ENCODE data around the gene OPN4.

OPN4 gene

DNA sequence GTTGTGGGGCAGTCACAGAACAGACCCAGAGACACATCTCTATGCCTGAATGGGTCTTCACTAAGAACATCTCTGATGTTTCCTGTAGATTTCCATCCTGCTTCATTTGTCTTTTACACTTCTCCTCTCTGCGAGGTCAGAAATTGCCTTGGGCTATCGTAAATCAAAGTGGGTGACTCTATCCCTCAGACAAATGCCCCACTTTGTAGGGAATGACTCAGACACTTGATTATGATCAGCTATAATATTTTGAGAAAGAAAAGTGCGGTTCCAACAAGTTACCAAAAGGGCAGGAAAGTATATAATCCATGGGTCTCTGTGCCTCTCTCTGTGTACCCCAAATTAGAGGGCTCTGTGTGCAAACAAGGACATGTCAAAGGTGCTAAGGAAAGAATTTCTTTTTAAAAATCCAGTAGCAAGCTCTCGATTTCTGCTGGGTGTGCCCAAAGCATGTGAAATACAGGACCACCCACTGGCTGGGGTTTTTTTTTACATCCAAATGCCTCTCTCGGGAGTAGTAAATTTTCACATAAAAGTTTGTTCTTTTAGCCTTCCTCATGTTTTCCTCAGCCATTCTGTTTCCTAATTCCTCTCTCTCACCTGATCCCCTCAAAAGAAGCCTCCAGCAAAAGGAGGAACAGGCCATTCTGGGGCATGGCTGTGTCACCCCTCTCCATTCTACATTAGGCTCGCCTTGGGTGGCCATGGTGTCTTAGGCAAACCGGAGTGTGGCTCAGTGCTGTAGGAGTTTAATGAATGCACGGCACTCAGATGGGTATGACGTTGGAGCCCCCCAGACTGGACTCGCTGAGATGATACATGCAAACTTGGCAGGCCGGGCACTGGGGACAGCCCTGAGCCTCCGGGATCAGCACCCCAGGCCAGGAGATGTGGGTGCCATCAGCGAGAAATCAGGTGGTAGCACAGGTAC, 6.3 kb upstream of the OPN4 start:
- DNase-seq (ENCODE audit: low spot score) = no peak

DNA sequence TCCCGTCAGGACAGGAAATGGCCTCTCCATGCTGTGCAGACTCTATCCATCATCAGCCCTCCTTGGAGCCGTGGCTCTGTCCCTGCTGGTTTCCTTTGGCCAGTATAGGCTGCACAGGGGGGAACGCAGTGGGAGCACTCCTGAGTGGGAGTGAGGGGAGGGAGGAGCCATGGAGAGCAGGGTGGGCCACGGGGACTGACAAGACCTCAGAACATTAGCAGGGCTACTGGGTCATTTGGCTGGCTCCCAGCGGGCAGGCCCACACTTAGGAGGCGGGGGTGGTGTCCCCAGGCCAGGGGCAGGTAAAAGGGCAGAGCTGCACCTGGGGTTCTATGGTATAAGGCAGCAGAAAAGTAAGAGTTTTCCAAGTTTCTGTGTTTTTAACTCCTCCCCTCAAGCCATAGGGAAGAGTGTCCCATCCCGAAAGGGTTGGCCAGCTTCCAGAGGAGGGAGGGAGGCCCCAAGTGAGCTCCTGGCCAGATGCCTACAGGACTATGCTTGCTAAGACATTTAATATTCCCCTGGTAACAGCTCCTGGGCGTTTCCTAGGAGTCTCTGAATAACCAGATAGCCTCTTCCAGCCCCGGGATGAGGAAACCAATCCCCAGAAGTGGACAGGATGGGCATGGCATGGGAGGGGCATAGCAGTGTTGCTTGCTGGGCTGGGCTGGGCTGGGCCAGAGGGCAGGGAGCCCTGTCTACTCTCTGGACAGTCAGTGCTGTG, 5.5 kb upstream of the OPN4 start:
- DNase-seq (ENCODE audit: low spot score) = no peak

DNA sequence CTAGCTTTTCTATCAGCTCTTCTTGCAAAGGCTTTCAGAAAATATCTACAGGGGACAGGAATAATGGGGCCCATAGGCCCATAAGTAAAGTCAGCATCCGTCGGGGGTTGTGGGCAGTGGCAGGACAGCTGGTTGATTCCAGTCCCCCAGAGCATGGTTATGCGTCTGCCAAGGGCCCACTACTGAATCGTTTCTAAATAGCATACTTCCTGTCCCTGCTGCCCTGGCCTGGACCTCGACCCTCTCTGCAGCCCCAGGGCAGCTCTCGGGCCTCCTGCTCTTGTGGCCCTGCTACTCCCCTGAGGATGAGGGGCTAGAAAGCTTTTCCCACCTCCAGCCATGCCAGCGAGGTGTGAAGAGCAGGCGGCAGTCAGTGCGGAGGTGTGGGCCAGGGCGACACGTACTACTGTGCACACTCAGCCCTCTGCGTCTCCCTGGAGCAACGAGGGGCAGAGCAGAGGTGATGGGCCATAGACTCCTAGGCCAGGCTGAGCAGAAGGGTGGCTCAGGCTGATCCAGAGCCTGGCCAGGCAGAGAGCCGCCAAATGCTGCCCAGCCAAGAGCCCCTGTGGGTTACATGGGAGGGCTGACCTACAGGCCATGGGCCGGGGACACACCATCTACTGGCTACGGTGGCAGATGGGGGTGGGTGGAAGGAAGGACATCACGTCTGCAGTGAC, 4.7 kb upstream of the OPN4 start:
- DNase-seq (ENCODE audit: low spot score) = no peak

DNA sequence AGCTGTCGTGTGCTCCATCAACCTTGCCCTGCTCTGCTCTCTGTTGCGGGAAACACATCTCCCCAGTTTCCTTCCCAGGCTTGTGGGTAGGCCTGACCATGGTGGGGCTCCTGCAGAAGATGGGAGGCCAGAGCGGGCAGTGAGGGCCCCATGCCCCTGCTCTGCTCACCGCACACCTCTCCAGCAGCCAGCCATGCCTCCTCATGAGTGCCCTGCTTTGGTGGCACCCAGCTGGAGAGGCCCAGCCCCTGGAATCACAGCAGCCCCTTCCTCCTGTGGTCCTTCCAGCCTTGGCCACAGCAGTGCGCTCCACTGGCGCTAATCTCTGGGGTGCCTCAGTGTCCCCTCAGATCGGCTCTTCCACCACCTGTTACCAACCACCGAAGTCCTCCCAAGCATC, 4.2 kb upstream of the OPN4 start:
- no peak for DNase-seq (ENCODE audit: low spot score)

DNA sequence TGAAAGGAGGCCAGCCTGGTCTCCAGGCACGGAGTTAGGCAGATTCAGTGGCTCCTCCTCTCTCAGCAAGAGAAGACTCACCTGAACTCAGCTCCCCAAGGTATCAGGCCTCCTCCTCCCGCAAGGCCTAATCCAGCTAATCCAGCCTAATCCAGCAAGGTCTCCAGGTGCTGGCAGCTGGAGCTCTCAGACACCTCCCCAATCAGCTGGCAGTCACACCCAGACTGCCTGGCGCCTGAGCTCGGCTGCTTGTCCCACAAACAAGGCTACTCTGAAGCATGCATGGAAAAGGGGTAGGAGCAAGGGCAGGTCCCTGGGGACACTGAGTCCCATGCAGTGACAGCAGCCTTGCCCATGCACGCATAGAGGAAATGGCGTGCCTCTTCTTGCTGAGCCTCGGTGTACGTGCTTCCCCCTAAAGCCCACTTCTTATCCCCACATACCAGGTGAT, 3.3 kb upstream of the OPN4 start:
- DNase-seq (ENCODE audit: low spot score) = no peak

DNA sequence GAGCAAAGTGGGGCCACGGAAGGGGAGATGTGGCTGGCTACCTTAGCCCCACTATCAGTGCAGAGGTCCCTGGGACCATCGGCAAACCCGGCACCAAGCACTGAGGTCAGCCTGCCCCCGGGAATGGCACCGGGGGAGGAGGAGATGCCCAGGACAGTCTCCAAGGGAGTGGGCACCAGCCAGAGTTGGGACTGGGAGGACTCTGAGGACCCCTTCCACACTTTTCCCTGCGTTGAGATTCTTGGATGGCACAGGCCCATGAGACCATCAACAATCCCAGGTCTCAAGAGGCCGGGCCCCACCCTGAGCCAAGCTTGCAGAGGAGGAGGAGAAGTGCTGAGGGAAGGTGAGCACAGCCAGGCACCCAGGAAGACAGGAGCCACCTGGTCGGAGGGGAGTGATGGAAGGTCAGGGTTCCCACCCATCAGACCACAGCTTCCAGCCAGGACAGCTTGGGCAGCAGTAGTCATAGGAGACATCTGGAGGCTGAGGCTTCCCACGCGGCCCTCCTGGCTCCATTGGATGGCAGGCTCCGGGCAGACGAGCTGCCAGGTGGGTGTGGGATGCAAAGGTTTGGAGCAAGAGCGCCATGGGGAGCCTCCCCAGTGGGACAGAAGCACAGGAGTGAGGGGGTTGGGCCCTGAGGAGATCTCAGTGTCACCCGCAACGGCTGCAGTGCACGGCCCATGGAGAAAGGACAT, 2.6 kb upstream of the OPN4 start:
- no peak for DNase-seq (ENCODE audit: low spot score)

DNA sequence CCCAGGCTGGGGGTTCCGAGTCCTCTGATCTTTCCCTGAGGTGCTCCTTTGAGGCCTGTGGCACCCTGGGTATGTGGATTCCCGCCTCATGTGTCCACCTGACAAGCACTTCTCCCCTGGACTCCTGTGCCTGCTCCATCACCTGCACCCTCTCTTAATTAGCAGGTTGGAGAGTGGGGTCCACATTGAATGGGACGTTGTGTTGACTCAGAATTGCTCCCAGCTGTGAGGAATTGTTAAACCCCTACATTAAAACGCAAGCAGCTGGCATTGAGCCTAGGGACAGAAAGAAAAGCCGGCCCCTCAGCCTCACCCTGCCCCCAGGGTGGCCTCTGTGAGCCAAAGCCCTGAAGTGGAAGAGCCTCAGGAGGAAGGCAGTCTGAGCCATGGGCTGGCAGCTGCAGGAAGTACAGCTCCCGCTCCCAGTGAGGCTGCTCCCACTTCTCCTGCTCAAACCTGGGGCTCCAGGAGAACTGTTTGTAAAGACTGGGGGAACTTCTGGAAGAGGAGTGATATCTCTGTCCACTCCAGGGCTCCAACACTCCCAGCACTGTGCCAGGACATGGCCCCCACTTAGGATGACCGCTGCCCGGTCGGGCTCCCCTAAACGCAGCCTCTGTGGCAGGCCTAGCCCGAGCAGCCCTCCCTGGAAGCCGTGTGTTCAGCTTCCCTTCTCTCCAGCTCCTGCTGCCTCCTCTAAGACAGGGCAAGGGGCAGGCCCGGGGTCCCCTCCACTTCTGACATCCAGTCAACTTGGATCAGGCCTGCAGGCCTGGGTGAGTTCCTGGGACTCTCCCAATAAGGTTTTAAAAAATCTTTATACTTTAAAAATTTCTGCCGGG, 1.8 kb upstream of the OPN4 start:
- DNase-seq (ENCODE audit: low spot score) = no peak

DNA sequence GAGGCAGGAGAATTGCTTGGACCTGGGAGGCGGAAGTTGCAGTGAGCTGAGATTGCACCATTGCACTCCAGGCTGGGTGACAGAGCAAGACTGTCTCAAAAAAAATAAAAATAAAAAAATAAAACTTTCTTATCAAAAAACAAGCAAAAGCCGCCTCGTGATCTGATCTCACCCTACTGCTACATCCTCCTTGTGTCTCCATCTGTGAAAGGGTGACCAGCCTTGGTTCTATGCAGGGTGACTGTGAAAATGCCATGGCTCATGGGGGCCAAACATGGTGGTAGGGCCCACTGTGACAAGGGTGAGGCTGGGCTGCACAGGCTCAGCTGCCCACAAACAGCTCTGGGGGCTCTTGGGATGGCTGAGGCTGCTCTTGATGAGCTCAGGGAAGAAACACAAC, 968 bp upstream of the OPN4 start:
- no peak for DNase-seq (ENCODE audit: low spot score)

DNA sequence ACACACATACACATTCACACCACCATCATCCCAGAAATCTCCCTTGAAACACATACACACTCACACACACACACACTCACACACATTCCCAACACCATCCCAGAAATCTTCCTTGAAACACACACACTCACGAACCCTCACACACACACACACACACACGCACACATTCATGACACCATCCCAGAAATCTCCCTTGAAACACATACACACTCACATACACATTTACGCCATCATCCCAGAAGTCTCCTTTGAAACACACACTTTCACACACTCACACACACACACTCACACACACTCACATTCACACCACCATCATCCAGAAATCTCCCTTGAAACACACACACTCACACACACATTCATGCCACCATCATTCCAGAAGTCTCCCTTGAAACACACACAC, 360 bp upstream of the OPN4 start:
- DNase-seq (ENCODE audit: low spot score) = no peak

DNA sequence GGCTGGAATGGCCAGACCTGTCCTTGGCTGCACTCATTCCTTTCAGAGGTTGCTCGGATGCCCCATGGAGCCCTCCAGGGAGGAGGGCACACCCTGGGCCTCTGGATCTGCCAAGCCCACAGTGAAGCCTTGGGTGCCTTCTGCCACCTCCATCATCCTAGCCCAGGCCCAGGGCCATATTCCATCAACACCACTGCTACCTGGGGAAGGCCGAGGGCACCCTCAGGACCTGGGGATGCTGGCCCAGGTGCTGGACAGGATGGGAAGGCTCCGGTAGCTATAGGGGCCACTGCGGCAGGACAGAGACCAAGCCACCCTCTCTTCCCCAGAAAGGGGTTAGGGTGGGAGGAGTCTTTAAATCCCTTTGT, 810 bp downstream of the OPN4 start:
- no peak for DNase-seq (ENCODE audit: low spot score)

DNA sequence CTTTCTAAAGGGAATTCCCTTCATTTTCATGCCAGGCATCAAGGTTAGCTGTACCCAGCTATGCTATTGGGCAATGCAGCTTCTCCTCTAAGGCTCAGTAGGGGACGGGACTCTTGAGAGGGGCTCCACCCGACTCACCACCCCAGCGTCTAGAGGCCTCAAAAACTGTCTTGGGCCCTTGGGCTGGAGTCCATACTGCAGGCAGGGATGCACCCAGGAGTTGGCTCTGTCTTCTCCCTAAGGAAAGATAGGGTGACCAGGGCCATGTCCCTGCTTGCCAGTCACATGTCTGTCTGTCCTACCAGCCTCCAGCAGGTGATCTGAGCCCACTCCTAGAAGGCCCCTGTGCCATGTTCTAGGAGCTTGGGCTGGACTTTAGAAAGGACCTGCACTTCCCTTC, 1.2 kb downstream of the OPN4 start:
- DNase-seq (ENCODE audit: low spot score) = no peak

DNA sequence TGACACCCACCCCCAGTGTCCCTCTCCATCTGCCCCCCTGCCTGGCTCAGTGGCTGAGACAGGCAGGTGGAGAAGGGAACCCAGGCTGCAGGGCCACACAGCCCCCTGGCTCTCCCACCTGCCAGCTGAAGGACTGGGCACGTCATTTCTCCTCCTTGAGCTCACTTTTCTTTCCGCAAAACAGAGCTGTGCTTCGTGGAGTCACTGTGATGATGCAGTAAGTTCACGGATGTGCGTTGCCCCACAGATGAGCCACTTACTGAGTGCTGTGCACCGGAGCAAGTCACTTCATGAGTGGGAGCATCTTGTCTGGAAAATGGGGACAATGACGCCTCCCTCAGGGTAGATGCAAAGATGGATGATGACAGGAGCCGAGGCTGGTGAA, 2.7 kb downstream of the OPN4 start:
- DNase-seq (ENCODE audit: low spot score) = no peak

DNA sequence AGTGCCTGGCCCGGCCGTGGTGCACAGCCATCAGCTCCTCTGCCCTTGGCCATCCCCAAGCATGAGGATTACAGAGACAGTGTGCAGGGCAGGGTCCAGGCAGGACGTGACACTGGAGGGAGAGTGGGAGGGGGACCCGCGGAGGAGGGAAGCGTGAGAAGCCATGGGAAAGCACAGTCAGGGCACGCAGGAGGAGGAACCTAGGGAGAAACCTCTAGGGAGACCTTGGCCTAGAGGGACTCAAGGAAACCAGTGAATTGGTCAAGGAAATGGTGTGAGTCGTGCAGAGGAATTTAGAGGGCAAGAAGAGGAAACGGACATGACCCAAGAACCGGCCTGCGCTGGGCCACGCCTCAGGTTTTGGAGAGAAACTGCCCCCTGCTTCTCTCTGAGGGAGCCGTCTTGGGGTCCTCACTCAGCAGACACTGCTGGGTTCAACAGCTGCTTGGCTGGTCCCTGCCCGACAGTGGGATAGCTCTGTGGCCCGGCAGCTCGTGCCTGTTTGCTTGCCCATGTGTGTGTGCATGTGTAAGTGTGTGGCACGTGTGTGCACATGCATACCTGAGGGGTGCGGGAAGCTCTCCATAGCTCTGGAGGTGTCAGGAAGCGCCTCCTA, 3.2 kb downstream of the OPN4 start:
- no peak for DNase-seq (ENCODE audit: low spot score)

DNA sequence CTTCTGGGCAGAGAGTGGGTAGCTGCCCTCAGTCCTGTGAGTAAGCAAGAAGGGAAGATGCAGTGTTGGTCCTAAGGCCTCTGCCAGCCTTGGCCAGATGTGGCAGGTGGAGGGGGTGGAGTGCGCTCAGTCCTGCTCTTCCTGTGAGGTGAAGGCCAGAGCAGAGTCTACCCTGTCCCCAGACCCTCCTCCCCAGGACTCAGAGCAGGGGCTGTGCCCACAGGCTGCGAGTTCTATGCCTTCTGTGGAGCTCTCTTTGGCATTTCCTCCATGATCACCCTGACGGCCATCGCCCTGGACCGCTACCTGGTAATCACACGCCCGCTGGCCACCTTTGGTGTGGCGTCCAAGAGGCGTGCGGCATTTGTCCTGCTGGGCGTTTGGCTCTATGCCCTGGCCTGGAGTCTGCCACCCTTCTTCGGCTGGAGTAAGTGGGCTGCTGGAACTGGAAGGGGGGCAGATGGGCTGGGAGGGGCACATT, 4.0 kb downstream of the OPN4 start:
- no peak for DNase-seq (ENCODE audit: low spot score)

DNA sequence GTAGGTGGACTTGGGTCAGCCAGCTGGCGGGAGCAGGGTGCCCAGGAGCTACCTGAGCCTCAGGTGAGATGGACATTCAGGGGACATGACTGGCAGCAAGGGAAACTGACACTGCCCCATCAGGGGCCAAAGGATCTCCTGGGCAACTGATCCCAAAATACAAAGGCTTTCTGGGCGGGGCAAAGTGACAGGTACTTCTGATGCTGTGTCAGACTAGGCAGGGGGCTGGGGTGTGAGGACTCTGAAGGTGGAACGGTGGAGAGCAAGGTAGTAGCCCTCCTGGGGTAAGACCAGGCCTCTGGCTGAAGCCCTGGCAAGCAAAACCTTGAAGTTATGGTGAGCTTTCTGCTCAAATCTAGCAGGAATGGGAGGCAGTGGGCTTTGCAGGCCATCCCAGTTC, 4.4 kb downstream of the OPN4 start:
- DNase-seq (ENCODE audit: low spot score) = no peak

DNA sequence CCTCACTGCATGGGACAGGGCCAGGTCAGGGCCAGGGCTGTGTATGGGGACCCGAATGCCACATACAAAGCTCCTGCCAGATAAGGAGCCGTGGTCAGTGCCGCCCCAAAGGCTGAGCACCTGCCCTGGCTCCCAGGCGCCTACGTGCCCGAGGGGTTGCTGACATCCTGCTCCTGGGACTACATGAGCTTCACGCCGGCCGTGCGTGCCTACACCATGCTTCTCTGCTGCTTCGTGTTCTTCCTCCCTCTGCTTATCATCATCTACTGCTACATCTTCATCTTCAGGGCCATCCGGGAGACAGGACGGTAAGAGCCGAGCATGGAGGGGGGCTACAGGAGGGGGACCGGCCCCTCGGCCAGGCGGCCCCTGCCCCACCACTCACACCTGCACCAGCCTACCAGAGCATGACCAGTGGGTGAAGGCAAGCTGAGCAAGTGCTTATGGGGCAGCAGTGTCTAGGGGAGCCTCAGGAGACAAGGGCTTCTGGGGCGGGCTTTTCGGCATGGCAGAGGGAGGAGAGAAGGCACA, 4.9 kb downstream of the OPN4 start:
- no peak for DNase-seq (ENCODE audit: low spot score)

DNA sequence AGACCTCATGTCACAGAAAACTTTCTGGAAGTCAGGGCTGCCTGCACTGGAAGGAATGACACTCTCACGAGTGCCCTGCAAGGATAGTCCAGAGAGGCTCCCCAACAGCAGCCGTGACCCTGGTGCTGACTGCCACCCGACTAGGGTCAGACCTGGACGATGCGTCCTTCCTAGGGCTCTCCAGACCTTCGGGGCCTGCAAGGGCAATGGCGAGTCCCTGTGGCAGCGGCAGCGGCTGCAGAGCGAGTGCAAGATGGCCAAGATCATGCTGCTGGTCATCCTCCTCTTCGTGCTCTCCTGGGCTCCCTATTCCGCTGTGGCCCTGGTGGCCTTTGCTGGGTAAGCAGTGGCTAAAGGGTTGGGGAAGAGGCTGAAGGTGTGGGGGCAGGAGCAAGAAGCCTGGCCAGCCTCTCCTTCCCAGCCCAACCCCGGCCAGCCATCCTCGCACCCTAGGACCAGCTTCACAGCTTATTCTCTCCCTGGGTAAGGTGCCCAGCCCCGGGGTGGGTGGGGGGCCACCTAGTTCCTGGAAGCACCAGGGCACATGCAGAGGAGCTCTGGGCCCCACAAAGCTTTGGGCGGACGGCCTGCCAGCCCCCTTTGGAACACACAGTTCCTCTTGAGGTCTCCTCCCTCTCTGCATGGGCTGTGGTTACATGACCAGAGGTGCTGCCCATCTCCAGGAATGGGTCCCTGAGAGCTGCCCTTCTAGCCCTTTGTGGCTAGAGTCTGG, 5.5 kb downstream of the OPN4 start:
- no peak for DNase-seq (ENCODE audit: low spot score)

DNA sequence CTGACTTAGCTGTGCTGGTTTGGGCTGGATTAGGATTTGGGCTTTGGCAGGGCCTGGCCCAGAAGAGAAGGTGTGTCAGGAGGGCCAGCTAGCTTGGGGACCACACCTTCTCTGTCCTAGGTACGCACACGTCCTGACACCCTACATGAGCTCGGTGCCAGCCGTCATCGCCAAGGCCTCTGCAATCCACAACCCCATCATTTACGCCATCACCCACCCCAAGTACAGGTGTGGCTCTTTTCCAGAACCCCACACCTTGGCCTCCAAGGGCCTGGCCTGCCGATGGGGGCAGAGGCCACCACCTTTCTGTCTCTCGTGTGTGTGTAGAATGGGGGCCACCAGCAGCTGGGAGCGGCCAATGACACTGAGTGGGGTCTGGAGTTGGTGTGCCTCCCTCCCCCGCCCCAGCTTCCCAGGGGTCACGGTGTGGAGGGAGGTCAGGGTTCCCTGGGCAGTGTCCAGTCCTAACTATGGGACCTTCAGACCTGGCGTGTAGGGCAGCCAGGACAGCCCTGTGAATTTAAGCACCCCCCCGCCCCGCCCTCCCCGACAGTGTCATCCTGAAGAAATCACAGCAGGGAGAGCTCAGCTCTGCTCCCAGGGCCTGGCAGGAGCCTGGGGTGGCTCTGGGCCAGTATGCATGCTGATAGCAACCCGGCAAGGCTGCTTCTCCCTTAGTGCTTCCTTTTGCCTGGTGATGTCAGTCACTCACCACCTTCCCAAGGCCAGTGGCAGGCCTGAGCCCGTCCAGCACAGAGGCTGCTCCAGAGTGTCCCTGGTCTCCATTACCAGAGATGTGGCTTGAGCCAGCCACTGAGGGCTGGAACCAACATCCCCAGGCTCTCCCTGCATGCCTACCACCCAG, 7.0 kb downstream of the OPN4 start:
- DNase-seq (ENCODE audit: low spot score) = no peak

Data from CD4-positive, alpha-beta T cell treated with Interleukin-2 at 100 ng/mL for 4 hours (primary cell).